PC-3 (cell line): ENCODE results near the gene HCFC1R1.

Experiments used
- CTCF ChIP-seq: fragments of 300-600 bp; sonication (generic); conservative IDR thresholded peaks from 2 replicates; pipeline ENCODE4 v1.5.1; 2017; ENCODE audit warnings: antibody characterized with exemption, low read depth, mild to moderate bottlenecking, low read length
- EZH2phosphoT487 ChIP-seq: fragments of 300-600 bp; sonication (generic); IDR thresholded peaks from 2 replicates; pipeline ENCODE4 v1.6.1; 2018; ENCODE audit warnings: mild to moderate bottlenecking, antibody characterized with exemption, low read length, borderline replicate concordance

- no peak for TF ChIP-seq CTCF
- no peak for TF ChIP-seq EZH2phosphoT487
Observed at GRCh38 chr16:2992383-2993081, 31.2 kb downstream of the HCFC1R1 start.
